ENCODE measurements around the gene EFEMP1.
A peak's percentile ranks its signal among the peaks of the same experiment; 100 is the strongest.

The EFEMP1 gene

DNA sequence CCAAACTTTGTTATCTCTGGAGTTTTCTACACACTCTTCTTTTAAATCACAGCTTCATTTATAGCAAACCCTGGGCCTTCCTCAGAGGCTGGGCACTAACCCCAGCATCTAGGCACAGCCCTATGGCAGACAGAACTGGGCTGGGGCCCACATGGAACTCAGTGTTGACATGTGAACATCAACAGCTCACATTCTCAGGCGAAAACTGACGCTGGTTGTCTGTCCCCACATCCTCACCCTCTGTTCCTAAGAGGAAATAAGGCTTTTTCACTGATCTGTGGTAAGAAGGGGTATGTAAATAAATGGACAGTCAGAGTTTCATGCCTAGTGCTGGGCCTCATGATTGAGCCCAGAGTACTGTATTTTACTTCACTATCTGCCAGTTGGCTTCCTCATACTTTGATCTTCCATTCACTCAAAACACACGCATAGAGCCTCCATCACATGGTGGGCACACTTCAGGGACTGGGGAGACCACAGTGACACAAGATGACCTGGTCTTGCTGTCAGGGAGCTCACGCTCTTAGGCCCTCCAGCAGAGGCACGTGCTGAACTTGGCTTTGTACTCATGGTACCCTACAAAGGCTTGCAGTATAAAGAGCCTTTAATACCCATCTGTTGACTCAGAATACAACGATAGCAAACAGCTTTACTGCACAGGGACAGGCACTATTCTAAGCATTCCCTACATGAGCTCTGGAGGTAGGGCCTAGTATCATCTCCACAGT, 43.0 kb downstream of the EFEMP1 start:
- no peak overlapping the region for H3K4me3 ChIP-seq (ENCODE audit: control insufficient read depth, low read depth, low read length)
- TF ChIP-seq, protein P1, sequence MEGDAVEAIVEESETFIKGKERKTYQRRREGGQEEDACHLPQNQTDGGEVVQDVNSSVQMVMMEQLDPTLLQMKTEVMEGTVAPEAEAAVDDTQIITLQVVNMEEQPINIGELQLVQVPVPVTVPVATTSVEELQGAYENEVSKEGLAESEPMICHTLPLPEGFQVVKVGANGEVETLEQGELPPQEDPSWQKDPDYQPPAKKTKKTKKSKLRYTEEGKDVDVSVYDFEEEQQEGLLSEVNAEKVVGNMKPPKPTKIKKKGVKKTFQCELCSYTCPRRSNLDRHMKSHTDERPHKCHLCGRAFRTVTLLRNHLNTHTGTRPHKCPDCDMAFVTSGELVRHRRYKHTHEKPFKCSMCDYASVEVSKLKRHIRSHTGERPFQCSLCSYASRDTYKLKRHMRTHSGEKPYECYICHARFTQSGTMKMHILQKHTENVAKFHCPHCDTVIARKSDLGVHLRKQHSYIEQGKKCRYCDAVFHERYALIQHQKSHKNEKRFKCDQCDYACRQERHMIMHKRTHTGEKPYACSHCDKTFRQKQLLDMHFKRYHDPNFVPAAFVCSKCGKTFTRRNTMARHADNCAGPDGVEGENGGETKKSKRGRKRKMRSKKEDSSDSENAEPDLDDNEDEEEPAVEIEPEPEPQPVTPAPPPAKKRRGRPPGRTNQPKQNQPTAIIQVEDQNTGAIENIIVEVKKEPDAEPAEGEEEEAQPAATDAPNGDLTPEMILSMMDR (IDR thresholded peaks at IDR 0.05; ENCODE audit: control insufficient read depth, insufficient read depth, low read depth, low read length, missing control alignments): no peak
- no peak for DNase-seq (ENCODE audit: low read depth)

DNA sequence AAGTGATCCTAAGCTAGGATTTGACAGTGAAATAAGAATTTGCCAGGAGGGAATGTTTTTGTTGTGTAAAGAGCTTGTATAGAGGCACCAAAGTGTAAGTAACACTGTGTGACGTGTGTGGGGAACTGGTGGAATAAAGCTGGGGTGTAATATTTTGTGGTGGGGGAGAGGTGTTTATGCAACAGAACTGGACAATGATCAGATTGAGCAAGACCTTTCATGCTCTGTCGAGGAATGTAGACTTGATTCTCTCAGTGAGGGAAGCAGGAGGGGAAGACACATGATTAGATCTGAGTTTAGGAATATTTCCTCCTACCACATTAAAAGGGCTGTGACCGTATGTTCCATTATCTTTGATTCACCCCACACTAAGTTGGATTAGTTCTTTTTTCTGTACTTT, 43.6 kb downstream of the EFEMP1 start:
- H3K4me3 ChIP-seq (ENCODE audit: control insufficient read depth, low read depth, low read length): no peak overlapping the region
- TF ChIP-seq, protein P1 (IDR thresholded peaks at IDR 0.05; ENCODE audit: control insufficient read depth, insufficient read depth, low read depth, low read length, missing control alignments): no peak
- DNase-seq (ENCODE audit: low read depth): no peak

DNA sequence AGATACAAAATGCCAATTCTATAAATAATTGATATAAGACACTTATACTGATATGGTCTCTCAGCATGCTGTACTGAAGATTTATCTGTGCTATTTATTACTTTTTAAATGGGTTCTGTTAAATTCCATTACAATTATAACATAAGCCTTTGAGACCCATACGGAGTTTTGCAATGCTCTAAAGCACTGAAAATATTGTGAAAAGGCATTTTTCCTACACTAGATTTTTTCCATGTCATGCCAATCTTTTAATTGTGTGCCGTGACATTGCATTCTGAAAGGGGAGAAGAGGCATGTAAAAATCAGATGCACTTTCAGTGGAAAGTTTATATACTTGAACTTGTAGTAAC, 46.5 kb downstream of the EFEMP1 start:
- TF ChIP-seq, protein P1 (IDR thresholded peaks at IDR 0.05; ENCODE audit: control insufficient read depth, insufficient read depth, low read depth, low read length, missing control alignments): no peak
- no peak overlapping the region for H3K4me3 ChIP-seq (ENCODE audit: control insufficient read depth, low read depth, low read length)
- DNase-seq (ENCODE audit: low read depth): peak; percentile 54

DNA sequence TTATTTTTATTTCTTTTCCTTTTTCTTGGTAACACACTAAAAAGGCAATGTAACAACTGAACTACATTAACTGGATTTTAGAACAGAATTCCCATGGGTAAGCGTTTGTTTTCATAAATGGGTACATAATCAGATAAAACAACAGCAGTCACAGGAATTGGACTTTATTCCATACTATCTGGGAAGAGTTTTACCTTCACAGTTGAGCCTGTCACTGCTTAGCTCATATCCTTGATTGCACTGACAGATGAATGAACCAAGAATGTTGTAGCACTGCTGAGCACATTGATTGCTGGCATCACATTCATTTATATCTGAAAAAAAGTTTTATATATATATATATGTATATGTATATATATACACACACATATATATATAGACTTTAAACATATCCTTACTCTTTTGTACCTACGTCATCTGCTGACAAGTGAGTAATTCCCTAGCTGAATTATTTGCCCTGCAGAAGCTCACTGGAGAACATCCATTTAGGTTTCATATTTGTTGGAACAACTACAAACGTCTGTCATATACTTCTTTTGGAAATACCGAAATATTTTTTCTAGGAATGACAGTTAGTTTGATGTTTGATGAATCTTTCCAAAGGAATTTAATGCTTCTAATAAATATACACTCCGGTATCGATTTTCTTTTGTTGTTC, 47.0 kb downstream of the EFEMP1 start:
- H3K4me3 ChIP-seq (ENCODE audit: control insufficient read depth, low read depth, low read length): no peak overlapping the region
- TF ChIP-seq, protein P1 (IDR thresholded peaks at IDR 0.05; ENCODE audit: control insufficient read depth, insufficient read depth, low read depth, low read length, missing control alignments): no peak
- DNase-seq (ENCODE audit: low read depth): no peak

DNA sequence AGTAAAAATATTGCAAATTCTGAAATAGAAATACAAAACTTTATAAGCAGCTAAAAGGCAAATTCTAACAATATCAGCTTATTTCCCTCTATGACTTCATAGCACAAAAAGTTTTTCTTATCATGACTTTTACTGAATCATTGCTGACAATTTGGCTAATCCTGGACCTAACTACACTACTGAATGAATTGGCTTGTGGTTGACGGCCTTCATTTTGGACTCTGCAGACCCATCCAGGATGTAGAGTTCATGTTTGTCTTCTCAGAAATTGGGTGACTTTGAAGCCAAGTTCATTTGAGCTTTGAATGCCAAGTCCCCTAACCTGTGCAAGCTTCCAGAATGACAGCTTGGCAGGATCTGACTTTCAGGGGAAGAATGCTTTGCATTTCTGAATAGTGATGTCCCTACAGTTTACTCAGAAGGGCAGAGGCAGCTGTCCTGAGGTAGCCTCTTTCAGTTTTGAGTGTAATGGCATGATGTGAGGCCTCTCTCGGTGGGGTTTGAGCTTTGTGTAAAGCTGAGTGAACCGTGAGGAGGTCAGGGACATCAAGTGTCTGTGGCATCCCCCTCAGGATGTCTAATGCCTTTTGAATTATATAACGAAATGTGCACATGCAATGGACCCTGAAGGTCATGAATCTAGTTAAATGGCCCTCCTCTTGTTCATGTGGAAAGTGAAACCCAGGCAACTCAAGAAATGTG, 48.0 kb downstream of the EFEMP1 start:
- DNase-seq (ENCODE audit: low read depth): no peak
- TF ChIP-seq, protein P1 (IDR thresholded peaks at IDR 0.05; ENCODE audit: control insufficient read depth, insufficient read depth, low read depth, low read length, missing control alignments): no peak
- no peak overlapping the region for H3K4me3 ChIP-seq (ENCODE audit: control insufficient read depth, low read depth, low read length)

DNA sequence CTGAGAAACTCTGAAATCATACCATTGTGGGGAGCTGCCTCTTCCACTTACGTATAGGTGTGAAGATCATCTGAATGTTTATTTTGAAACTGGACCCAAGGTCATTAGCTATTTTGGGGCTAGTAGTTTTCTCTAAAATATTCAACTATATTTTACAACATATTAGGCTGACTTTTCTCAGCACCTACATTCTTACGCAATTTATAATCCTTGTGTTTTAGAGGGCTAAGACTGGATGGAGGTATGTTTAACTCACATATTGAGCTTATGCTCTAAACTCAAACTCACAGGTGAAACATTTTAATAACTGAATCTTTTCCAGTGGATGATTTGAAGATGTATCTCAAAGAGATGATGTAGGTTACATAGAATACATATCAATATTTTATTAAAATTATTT, 49.2 kb downstream of the EFEMP1 start:
- TF ChIP-seq, protein P1 (IDR thresholded peaks at IDR 0.05; ENCODE audit: control insufficient read depth, insufficient read depth, low read depth, low read length, missing control alignments): no peak
- DNase-seq (ENCODE audit: low read depth): no peak
- no peak overlapping the region for H3K4me3 ChIP-seq (ENCODE audit: control insufficient read depth, low read depth, low read length)
